Type B pancreatic cell (in vitro differentiated cells): ENCODE data around the gene TNN. TPM values are rescaled to one million over a fixed set of nuclear protein-coding genes. Genes with fewer than 3 reads are reported as not detected.

Experiments
- DNase-seq: peaks from one replicate; pipeline ENCODE4 v3.0.0; 2021; ENCODE audit warnings: mixed read lengths; ENCODE audit not compliant: unreplicated experiment; ENCODE audit errors: extremely low spot score
- H3K27ac Mint-ChIP-seq: 2 replicates; pipeline ENCODE4 v1.8.0; 2021; ENCODE audit warnings: mild to moderate bottlenecking, mixed read lengths
- H3K27me3 Mint-ChIP-seq: 2 replicates; pipeline ENCODE4 v1.8.0; 2021; ENCODE audit warnings: mixed read lengths
- H3K36me3 Mint-ChIP-seq: 2 replicates; pipeline ENCODE4 v1.8.0; 2021; ENCODE audit warnings: mixed read lengths
- H3K4me1 Mint-ChIP-seq: one replicate; pipeline ENCODE4 v1.8.0; 2021; ENCODE audit warnings: mixed read lengths; ENCODE audit not compliant: unreplicated experiment
- H3K4me3 Mint-ChIP-seq: 2 replicates; pipeline ENCODE4 v1.8.0; 2021; ENCODE audit warnings: mild to moderate bottlenecking, mixed read lengths
- H3K9me3 Mint-ChIP-seq: 2 replicates; pipeline ENCODE4 v1.8.0; 2021; ENCODE audit warnings: mixed read lengths
- total RNA-seq: library from RNA; stranded (reverse); gene quantifications from 2 replicates; pipeline ENCODE4 v1.2.1, GENCODE V29; 2021; ENCODE audit warnings: low replicate concordance
- TF ChIP-seq, protein P1 (sequence below): fragments of 200-600 bp; sonication (generic); conservative IDR thresholded peaks from 2 replicates; pipeline ENCODE4 v1.5.0; 2021; ENCODE audit warnings: antibody characterized with exemption, mild to moderate bottlenecking

Gene TNN
- total RNA-seq, 1 donor from 2014 or later: 5.0 TPM

DNA sequence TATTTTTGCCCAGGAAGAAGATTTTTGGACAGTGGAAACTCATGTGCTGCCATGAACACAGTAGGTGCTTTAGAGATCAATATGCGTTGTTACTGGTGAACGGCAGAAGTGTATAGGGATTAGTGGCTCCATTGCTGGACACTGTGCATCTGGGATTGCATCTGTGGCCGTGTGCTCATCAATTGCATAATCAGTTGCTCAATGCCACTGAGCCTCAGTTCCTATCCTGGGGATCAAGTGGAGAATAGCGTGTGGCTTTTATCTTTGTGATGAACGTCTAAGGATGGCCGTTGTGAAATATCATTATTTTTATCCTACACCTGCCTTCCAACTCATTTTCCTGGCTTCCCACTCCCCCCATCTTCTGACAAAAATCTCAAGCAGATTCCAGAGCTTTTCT, 5.4 kb downstream of the TNN start:
- DNase-seq: no peak
- H3K9me3 Mint-ChIP-seq: no peaks in the 10 kb centered on the region
- H3K36me3 Mint-ChIP-seq: no peaks in the 10 kb centered on the region
- peaks cover 13% of the 10 kb centered on the region for H3K4me1 Mint-ChIP-seq
- H3K27me3 Mint-ChIP-seq: peaks cover 15% of the 10 kb centered on the region
- no peak overlapping the region for H3K4me3 Mint-ChIP-seq
- H3K27ac Mint-ChIP-seq: no peak overlapping the region
- TF ChIP-seq, protein P1, sequence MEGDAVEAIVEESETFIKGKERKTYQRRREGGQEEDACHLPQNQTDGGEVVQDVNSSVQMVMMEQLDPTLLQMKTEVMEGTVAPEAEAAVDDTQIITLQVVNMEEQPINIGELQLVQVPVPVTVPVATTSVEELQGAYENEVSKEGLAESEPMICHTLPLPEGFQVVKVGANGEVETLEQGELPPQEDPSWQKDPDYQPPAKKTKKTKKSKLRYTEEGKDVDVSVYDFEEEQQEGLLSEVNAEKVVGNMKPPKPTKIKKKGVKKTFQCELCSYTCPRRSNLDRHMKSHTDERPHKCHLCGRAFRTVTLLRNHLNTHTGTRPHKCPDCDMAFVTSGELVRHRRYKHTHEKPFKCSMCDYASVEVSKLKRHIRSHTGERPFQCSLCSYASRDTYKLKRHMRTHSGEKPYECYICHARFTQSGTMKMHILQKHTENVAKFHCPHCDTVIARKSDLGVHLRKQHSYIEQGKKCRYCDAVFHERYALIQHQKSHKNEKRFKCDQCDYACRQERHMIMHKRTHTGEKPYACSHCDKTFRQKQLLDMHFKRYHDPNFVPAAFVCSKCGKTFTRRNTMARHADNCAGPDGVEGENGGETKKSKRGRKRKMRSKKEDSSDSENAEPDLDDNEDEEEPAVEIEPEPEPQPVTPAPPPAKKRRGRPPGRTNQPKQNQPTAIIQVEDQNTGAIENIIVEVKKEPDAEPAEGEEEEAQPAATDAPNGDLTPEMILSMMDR: no peak

DNA sequence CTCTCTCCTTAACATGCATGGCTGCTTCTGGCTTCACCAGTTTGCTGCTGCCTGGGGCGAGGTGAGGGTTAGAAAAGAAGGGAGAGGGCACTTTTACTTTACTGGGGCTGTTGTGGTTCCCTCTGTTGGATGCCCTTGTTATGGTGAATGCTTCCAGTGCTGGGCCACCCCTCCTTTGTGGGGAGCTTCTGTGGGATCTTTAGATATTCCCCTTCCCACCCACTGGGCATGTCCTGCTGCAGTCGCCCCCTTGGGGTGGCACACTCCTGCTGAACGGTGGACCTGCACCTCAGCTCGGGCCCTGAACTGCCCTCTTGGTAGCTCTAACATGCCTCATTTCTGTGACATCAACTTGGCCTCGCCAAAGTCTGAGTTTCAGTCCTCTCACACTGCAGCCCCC, 6.0 kb downstream of the TNN start:
- peaks cover 13% of the 10 kb centered on the region for H3K4me1 Mint-ChIP-seq
- no peaks in the 10 kb centered on the region for H3K9me3 Mint-ChIP-seq
- H3K27ac Mint-ChIP-seq: no peak overlapping the region
- TF ChIP-seq, protein P1: no peak
- no peak for DNase-seq
- no peak overlapping the region for H3K4me3 Mint-ChIP-seq
- H3K27me3 Mint-ChIP-seq: peaks cover 15% of the 10 kb centered on the region
- H3K36me3 Mint-ChIP-seq: no peaks in the 10 kb centered on the region

- no peak for DNase-seq
- H3K36me3 Mint-ChIP-seq: no peaks in the 10 kb centered on the region
- H3K27ac Mint-ChIP-seq: no peak overlapping the region
- H3K27me3 Mint-ChIP-seq: peaks cover 17% of the 10 kb centered on the region
- peaks cover 13% of the 10 kb centered on the region for H3K4me1 Mint-ChIP-seq
- H3K9me3 Mint-ChIP-seq: no peaks in the 10 kb centered on the region
- TF ChIP-seq, protein P1: no peak
- H3K4me3 Mint-ChIP-seq: no peak overlapping the region
Measured at GRCh38 chr1:175075572-175076568, 8.2 kb downstream of the TNN start.

GRCh38 chr1:175077356-175078030, 9.9 kb downstream of the TNN start:
- H3K27ac Mint-ChIP-seq: no peak overlapping the region
- no peaks in the 10 kb centered on the region for H3K36me3 Mint-ChIP-seq
- DNase-seq: no peak

GRCh38 chr1:175078629-175079028, 11.0 kb downstream of the TNN start:
- TF ChIP-seq, protein P1: no peak
- Mint-ChIP-seq H3K4me3 (no peak overlapping the region), H3K9me3 (no peaks in the 10 kb centered on the region), H3K27ac (no peak overlapping the region), H3K27me3 (peaks cover 22% of the 10 kb centered on the region), H3K4me1 (peaks cover 4% of the 10 kb centered on the region), H3K36me3 (no peaks in the 10 kb centered on the region)
- no peak for DNase-seq

More at GRCh38 chr1:175077356-175078030, 9.9 kb downstream of the TNN start:
- peaks cover 22% of the 10 kb centered on the region for H3K27me3 Mint-ChIP-seq
- H3K9me3 Mint-ChIP-seq: no peaks in the 10 kb centered on the region
- H3K4me3 Mint-ChIP-seq: no peak overlapping the region
- peaks cover 8% of the 10 kb centered on the region for H3K4me1 Mint-ChIP-seq
- TF ChIP-seq, protein P1: no peak
